GM19025 (cell line): Measurements from ENCODE around the gene CTLA4.
"Not testable (repeated sequence)": the region's sequence is repeated elsewhere in the genome, so short reads cannot be mapped to it uniquely, and the experiment has no call there.

Experiments used
- ATAC-seq: cut with Tn5 transposase; IDR thresholded peaks from one replicate; pipeline ENCODE4 v1.9.1; 2021; ENCODE audit warnings: mild to moderate bottlenecking, low read depth, moderate library complexity; ENCODE audit not compliant: unreplicated experiment

CTLA4 gene

GRCh38 chr2:203855274-203855673 lies 12.3 kb upstream of the CTLA4 start:
- ATAC-seq = no peak

- ATAC-seq = no peak
Measured at GRCh38 chr2:203857656-203858055, 9.9 kb upstream of the CTLA4 start.

- ATAC-seq = no peak
Measured at GRCh38 chr2:203858176-203858575, 9.4 kb upstream of the CTLA4 start.

- ATAC-seq = no peak
Measured at GRCh38 chr2:203859030-203859789, 8.4 kb upstream of the CTLA4 start.

GRCh38 chr2:203861197-203861596 lies 6.4 kb upstream of the CTLA4 start:
- ATAC-seq = no peak

GRCh38 chr2:203861607-203862006 lies 6.0 kb upstream of the CTLA4 start:
- ATAC-seq = no peak

GRCh38 chr2:203869223-203870042 lies 1.9 kb downstream of the CTLA4 start:
- ATAC-seq = no peak

GRCh38 chr2:203870481-203870880 lies 2.9 kb downstream of the CTLA4 start:
- ATAC-seq = no peak

- no peak for ATAC-seq
Measured at GRCh38 chr2:203870941-203871340, 3.4 kb downstream of the CTLA4 start.

- ATAC-seq = peak; percentile 99
Measured at GRCh38 chr2:203871371-203871983, 3.9 kb downstream of the CTLA4 start.

- no peak for ATAC-seq
Measured at GRCh38 chr2:203873461-203873860, 5.9 kb downstream of the CTLA4 start.

- no peak for ATAC-seq
Measured at GRCh38 chr2:203873921-203874631, 6.5 kb downstream of the CTLA4 start.

- ATAC-seq = no peak
Measured at GRCh38 chr2:203875471-203875870, 7.9 kb downstream of the CTLA4 start.

- no peak for ATAC-seq
Measured at GRCh38 chr2:203876328-203876727, 8.8 kb downstream of the CTLA4 start.

GRCh38 chr2:203878063-203878462 lies 10.5 kb downstream of the CTLA4 start:
- no peak for ATAC-seq

GRCh38 chr2:203880557-203881125 lies 13.1 kb downstream of the CTLA4 start:
- ATAC-seq = no peak

- not testable (repeated sequence) for ATAC-seq
Measured at GRCh38 chr2:203881185-203881584, 13.6 kb downstream of the CTLA4 start.

GRCh38 chr2:203882551-203882950 lies 15.0 kb downstream of the CTLA4 start:
- no peak for ATAC-seq

GRCh38 chr2:203886661-203887151 lies 19.1 kb downstream of the CTLA4 start:
- ATAC-seq = no peak

GRCh38 chr2:203887677-203888076 lies 20.1 kb downstream of the CTLA4 start:
- no peak for ATAC-seq
